ENCODE measurements around the gene COTL1.

The COTL1 gene

GRCh38 chr16:84572096-84572495, 45.8 kb downstream of the COTL1 start:
- no peak overlapping the region for H3K9ac ChIP-seq (ENCODE audit: low read depth, low read length)
- no peak overlapping the region for H3K4me3 ChIP-seq (ENCODE audit: low read depth, low read length)
- H3K9me3 ChIP-seq (ENCODE audit: control insufficient read depth, insufficient read depth, low read length) = no peaks in the 10 kb centered on the region
- peaks cover 2% of the 10 kb centered on the region for H3K36me3 ChIP-seq (ENCODE audit: control insufficient read depth, insufficient read depth, low read length)
- no peaks in the 10 kb centered on the region for H3K27me3 ChIP-seq (ENCODE audit: control insufficient read depth, insufficient read depth, low read length)
- H3K4me1 ChIP-seq (ENCODE audit: control insufficient read depth, insufficient read depth, low read length) = peaks cover 5% of the 10 kb centered on the region

- no peak overlapping the region for H3K9ac ChIP-seq (ENCODE audit: low read depth, low read length)
- peaks cover 2% of the 10 kb centered on the region for H3K36me3 ChIP-seq (ENCODE audit: control insufficient read depth, insufficient read depth, low read length)
- H3K27me3 ChIP-seq (ENCODE audit: control insufficient read depth, insufficient read depth, low read length) = no peaks in the 10 kb centered on the region
- H3K4me3 ChIP-seq (ENCODE audit: low read depth, low read length) = no peak overlapping the region
- peaks cover 7% of the 10 kb centered on the region for H3K4me1 ChIP-seq (ENCODE audit: control insufficient read depth, insufficient read depth, low read length)
- no peaks in the 10 kb centered on the region for H3K9me3 ChIP-seq (ENCODE audit: control insufficient read depth, insufficient read depth, low read length)
Measured at GRCh38 chr16:84571506-84571905, 46.4 kb downstream of the COTL1 start.

- no peak overlapping the region for H3K4me3 ChIP-seq (ENCODE audit: low read depth, low read length)
- no peaks in the 10 kb centered on the region for H3K27me3 ChIP-seq (ENCODE audit: control insufficient read depth, insufficient read depth, low read length)
- no peaks in the 10 kb centered on the region for H3K9me3 ChIP-seq (ENCODE audit: control insufficient read depth, insufficient read depth, low read length)
- no peak overlapping the region for H3K9ac ChIP-seq (ENCODE audit: low read depth, low read length)
- H3K4me1 ChIP-seq (ENCODE audit: control insufficient read depth, insufficient read depth, low read length) = peaks cover 7% of the 10 kb centered on the region
- peaks cover 7% of the 10 kb centered on the region for H3K36me3 ChIP-seq (ENCODE audit: control insufficient read depth, insufficient read depth, low read length)
Measured at GRCh38 chr16:84570739-84571403, 47.0 kb downstream of the COTL1 start.

GRCh38 chr16:84569382-84569987, 48.4 kb downstream of the COTL1 start:
- Histone ChIP-seq H3K36me3 (ENCODE audit: control insufficient read depth, insufficient read depth, low read length) (peaks cover 7% of the 10 kb centered on the region), H3K27me3 (ENCODE audit: control insufficient read depth, insufficient read depth, low read length) (no peaks in the 10 kb centered on the region), H3K4me3 (ENCODE audit: low read depth, low read length) (no peak overlapping the region), H3K9ac (ENCODE audit: low read depth, low read length) (no peak overlapping the region), H3K9me3 (ENCODE audit: control insufficient read depth, insufficient read depth, low read length) (no peaks in the 10 kb centered on the region), H3K4me1 (ENCODE audit: control insufficient read depth, insufficient read depth, low read length) (peaks cover 7% of the 10 kb centered on the region)

GRCh38 chr16:84568066-84568465, 49.8 kb downstream of the COTL1 start:
- Histone ChIP-seq H3K9me3 (ENCODE audit: control insufficient read depth, insufficient read depth, low read length) (no peaks in the 10 kb centered on the region), H3K4me1 (ENCODE audit: control insufficient read depth, insufficient read depth, low read length) (peaks cover 7% of the 10 kb centered on the region), H3K9ac (ENCODE audit: low read depth, low read length) (no peak overlapping the region), H3K4me3 (ENCODE audit: low read depth, low read length) (no peak overlapping the region), H3K36me3 (ENCODE audit: control insufficient read depth, insufficient read depth, low read length) (peaks cover 11% of the 10 kb centered on the region), H3K27me3 (ENCODE audit: control insufficient read depth, insufficient read depth, low read length) (no peaks in the 10 kb centered on the region)

- H3K9ac ChIP-seq (ENCODE audit: low read depth, low read length) = no peak overlapping the region
- H3K4me1 ChIP-seq (ENCODE audit: control insufficient read depth, insufficient read depth, low read length) = peaks cover 7% of the 10 kb centered on the region
- H3K36me3 ChIP-seq (ENCODE audit: control insufficient read depth, insufficient read depth, low read length) = peaks cover 11% of the 10 kb centered on the region
- H3K4me3 ChIP-seq (ENCODE audit: low read depth, low read length) = no peak overlapping the region
- no peaks in the 10 kb centered on the region for H3K27me3 ChIP-seq (ENCODE audit: control insufficient read depth, insufficient read depth, low read length)
- no peaks in the 10 kb centered on the region for H3K9me3 ChIP-seq (ENCODE audit: control insufficient read depth, insufficient read depth, low read length)
Measured at GRCh38 chr16:84567286-84567962, 50.5 kb downstream of the COTL1 start.

- H3K9me3 ChIP-seq (ENCODE audit: control insufficient read depth, insufficient read depth, low read length) = no peaks in the 10 kb centered on the region
- no peaks in the 10 kb centered on the region for H3K27me3 ChIP-seq (ENCODE audit: control insufficient read depth, insufficient read depth, low read length)
- H3K4me1 ChIP-seq (ENCODE audit: control insufficient read depth, insufficient read depth, low read length) = peaks cover 7% of the 10 kb centered on the region
- no peak overlapping the region for H3K9ac ChIP-seq (ENCODE audit: low read depth, low read length)
- peaks cover 11% of the 10 kb centered on the region for H3K36me3 ChIP-seq (ENCODE audit: control insufficient read depth, insufficient read depth, low read length)
- no peak overlapping the region for H3K4me3 ChIP-seq (ENCODE audit: low read depth, low read length)
Measured at GRCh38 chr16:84566545-84567257, 51.2 kb downstream of the COTL1 start.

- H3K9ac ChIP-seq (ENCODE audit: low read depth, low read length) = no peak overlapping the region
- no peaks in the 10 kb centered on the region for H3K27me3 ChIP-seq (ENCODE audit: control insufficient read depth, insufficient read depth, low read length)
- peaks cover 11% of the 10 kb centered on the region for H3K4me1 ChIP-seq (ENCODE audit: control insufficient read depth, insufficient read depth, low read length)
- no peaks in the 10 kb centered on the region for H3K9me3 ChIP-seq (ENCODE audit: control insufficient read depth, insufficient read depth, low read length)
- no peak overlapping the region for H3K4me3 ChIP-seq (ENCODE audit: low read depth, low read length)
- peaks cover 11% of the 10 kb centered on the region for H3K36me3 ChIP-seq (ENCODE audit: control insufficient read depth, insufficient read depth, low read length)
Measured at GRCh38 chr16:84565669-84566495, 52.0 kb downstream of the COTL1 start.

- Histone ChIP-seq H3K36me3 (ENCODE audit: control insufficient read depth, insufficient read depth, low read length) (peaks cover 11% of the 10 kb centered on the region), H3K27me3 (ENCODE audit: control insufficient read depth, insufficient read depth, low read length) (no peaks in the 10 kb centered on the region), H3K9me3 (ENCODE audit: control insufficient read depth, insufficient read depth, low read length) (no peaks in the 10 kb centered on the region), H3K4me3 (ENCODE audit: low read depth, low read length) (no peak overlapping the region), H3K9ac (ENCODE audit: low read depth, low read length) (no peak overlapping the region), H3K4me1 (ENCODE audit: control insufficient read depth, insufficient read depth, low read length) (peaks cover 21% of the 10 kb centered on the region)
Measured at GRCh38 chr16:84563786-84564420, 54.0 kb downstream of the COTL1 start.

GRCh38 chr16:84563064-84563715, 54.7 kb downstream of the COTL1 start:
- H3K4me1 ChIP-seq (ENCODE audit: control insufficient read depth, insufficient read depth, low read length) = peaks cover 21% of the 10 kb centered on the region
- no peaks in the 10 kb centered on the region for H3K27me3 ChIP-seq (ENCODE audit: control insufficient read depth, insufficient read depth, low read length)
- H3K36me3 ChIP-seq (ENCODE audit: control insufficient read depth, insufficient read depth, low read length) = peaks cover 11% of the 10 kb centered on the region
- H3K9me3 ChIP-seq (ENCODE audit: control insufficient read depth, insufficient read depth, low read length) = no peaks in the 10 kb centered on the region
- no peak overlapping the region for H3K4me3 ChIP-seq (ENCODE audit: low read depth, low read length)
- no peak overlapping the region for H3K9ac ChIP-seq (ENCODE audit: low read depth, low read length)

All from iPS-15b (cell line).